CD4-positive, alpha-beta T cell treated with Interleukin-4 for 1 hour (primary cell): ENCODE data around the gene CFB.
A peak's percentile ranks its signal among the peaks of the same experiment; 100 is the strongest.
"Not testable (repeated sequence)": the region's sequence is repeated elsewhere in the genome, so short reads cannot be mapped to it uniquely, and the experiment has no call there.

Experiments used
- DNase-seq, 2 donors: peaks; one replicate each; pipeline ENCODE4 v3.0.0-alpha.2; 2020 to 2022

CFB gene

DNA sequence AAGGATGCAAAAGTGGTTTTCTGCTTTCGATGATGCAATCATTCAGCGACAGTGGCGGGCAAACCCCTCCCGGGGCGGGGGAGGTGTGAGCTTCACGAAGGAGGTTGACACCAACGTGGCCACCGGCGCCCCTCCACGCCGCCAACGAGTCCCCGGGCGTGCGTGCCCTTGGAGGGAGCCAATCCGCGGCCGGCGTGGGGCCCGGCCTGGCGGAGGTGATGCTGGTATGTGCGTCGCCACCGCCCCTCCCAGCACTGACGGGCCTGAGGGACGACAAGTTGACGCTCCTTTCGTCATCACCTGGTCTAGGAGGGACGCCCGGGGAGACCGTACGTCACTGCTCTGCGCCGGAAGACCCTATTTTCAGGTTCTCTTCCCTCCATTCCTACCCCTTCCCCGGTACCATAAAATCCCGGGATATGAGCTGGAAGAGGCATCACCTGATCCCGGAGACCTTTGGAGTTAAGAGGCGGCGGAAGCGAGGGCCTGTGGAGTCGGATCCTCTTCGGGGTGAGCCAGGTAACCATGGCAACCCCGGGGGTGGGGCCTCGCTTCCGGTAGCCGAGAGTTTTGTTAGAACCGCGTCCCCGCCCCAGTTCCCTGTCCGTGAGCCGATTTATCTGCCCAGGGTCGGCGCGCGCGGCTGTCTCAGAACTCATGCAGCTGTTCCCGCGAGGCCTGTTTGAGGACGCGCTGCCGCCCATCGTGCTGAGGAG, 26.3 kb downstream of the CFB start, which contains the start of gene DXO:
DXO (minus strand) TSS at position 146 of the 716 bp plus-strand sequence. CDS start 463 bp downstream, outside the sequence.
- DNase-seq, result peak; percentile 99

DNA sequence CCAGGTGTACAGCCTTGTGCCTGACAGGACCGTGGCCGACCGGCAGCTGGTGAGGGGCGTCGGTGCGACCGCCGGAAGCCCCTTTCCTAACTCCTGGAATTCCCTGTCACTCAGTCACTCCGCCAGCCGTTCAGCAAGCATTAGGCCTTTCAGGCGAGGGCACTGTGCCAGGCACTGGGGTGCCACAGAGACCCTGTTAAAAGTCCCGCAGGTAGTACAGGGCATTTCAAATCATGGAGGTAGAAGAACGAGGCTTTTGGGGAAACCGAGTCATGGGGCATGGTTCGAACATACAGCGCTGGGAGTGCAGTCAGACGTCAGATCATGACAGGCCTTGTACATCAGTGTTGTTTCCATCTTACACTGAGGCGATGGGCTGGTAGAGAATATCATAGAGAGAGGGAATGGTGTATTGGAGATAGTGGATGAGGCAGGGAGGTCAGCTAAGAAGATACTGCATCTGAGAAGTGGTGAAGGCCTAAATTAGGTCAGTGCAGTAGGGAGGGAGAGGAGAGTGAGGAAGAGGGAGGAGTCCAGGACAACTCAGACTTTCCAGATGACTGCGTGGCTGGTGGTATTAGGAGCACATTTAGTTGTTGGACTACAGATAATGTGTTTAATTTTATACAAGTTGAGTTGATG, 26.9 kb downstream of the CFB start:
- DNase-seq, result no peak

DNA sequence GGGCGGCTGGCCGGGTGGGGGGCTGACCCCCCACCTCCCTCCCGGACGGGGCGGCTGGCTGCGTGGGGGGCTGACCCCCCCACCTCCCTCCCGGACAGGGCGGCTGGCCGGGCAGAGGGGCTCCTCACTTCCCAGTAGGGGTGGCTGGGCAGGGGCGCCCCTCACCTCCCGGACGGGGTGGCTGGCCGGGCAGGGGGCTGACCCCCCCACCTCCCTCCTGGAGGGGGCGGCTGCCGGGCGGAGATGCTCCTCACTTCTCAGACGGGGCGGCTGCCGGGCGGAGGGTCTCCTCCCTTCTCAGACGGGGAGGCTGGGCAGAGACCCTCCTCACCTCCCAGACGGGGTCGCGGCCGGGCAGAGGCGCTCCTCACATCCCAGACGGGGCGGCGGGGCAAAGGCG, 30.2 kb downstream of the CFB start:
- DNase-seq, result not testable (repeated sequence)

DNA sequence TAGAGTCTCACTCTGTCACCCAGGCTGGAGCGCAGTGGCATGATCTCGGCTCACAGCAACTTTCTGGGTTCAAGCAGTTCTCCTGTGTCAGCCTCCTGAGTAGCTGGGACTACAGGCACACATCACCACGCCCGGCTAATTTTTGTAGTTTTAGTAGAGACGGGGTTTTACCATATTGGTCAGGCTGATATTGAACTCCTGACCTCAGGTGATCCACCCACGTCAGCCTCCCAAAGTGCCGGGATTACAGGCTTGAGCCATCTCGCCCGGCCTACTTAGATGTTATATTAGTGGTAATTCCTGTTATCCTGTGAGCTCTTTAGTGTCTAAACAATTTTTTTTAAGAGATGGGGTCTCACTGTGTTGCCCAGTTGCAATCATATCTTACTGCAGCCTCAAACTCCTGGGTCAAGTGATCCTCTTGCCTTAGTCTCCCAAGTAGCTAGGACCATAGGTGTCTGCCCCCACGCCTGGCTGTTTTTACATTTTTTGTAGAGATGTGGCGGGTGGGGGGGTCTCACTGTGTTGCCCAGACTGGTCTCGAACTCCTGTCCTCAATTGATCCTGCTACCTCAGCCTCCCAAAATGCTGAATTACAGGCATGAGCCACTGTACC, 32.0 kb downstream of the CFB start:
- no peak for DNase-seq

DNA sequence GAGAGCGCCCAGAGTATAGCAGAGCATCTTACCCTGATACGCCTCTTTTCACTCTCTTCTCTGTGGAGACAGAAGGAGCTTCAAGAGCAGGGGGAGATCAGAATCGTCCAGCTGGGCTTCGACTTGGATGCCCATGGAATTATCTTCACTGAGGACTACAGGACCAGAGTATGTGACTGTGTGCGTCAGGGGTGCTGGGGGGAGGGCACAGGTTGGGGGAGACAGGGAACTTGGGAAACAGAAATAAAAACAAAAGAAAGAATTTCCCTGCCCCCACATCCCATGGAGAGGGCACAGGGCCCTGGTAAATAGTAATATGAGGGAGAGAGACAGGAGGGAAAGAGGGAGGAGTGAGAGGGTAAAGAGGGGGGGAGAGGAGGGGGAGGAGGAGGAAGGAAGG, 32.9 kb downstream of the CFB start:
- no peak for DNase-seq

DNA sequence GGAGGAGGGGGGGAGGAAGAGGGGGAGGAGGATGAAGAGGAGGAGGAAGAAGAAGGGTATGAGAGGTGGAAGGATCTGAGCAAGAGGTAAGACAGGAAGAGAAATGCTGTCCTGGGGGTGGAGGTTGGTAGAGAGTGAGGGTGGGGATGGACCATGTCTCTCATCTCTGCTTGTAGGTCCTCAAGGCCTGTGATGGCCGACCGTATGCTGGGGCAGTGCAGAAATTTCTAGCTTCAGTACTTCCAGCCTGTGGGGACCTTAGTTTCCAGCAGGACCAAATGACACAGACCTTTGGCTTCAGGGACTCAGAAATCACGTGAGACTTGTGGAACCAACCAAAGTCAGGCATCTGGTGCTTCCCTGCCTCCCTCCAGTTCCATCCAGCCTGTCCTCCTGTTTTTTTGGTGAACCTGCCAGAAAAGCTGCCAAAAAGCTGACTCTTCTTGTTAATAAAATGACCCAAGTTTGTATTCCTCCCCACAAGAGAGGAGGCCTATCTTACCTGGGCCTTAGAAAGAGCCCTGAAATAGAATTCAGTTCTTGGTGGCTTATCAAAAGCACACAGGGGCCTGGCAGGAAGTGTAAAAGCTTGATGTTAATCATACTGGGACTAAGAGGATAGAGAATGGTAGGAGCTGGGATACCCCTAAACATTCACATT, 33.5 kb downstream of the CFB start:
- DNase-seq, result no peak

DNA sequence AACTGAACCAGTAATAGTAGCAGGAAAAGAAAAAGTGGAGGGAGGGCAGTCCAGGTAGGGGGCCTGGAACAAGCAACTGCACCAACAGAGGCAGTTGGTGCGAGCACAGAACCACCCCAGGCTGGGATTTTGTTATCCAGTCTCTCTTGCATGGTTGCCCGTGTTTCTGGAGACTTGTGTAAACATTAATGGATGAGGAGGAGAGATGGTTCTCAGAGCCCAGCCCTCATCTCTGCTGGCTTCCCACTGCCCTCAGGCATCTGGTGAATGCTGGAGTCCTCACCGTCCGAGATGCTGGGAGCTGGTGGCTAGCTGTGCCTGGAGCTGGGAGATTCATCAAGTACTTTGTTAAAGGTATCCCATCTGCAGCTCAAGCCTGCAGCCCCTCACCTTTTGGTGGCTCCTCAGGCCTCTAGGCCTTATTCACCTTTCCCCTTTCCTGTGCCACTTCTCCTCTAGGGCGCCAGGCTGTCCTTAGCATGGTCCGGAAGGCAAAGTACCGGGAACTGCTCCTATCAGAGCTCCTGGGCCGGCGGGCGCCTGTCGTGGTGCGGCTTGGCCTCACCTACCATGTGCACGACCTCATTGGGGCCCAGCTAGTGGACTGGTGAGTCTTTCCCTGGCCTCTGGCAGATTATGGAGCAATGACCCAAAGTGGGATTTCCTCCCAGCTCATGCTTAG, 34.4 kb downstream of the CFB start:
- not testable (repeated sequence) for DNase-seq

DNA sequence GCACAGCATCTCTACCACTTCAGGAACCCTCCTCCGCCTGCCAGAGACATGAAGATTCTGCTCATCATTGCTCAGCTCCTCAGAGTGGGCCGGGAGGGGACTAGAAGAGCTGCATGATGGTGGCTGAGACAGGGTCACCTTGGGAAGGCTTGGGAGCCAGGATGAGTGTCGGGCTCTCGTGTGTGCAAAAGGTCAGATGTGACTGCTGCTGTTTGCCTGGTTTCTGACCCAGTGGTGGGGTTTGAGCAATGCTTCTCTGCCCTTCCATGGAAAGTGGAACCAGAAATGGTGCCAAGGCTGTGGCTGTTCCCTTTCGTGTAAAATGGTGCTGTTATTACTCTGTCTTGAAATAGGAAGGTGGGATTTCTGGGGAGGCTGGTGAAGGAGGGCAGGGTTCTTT, 35.1 kb downstream of the CFB start:
- not testable (repeated sequence) for DNase-seq

DNA sequence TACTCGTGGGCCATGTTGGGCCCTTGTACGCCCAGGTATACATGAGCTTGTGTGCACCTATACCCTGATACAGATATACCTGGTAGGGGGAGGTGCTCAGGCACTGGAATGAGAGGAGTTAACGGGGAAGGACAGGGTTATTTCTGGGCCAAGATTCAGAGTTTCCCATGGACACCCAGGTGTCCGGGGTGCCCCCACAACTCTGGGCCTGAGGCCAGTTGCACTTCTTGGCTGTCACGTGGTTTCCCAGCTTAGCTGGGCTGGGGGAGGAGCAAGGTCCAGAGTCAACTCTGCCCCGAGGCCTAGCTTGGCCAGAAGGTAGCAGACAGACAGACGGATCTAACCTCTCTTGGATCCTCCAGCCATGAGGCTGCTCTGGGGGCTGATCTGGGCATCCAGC, 35.8 kb downstream of the CFB start, which contains the start of gene C4A:
C4A (plus strand) TSS at position 314 of the 400 bp plus-strand sequence; CDS start at position 365, 51 bp downstream.
- DNase-seq, result not testable (repeated sequence)

DNA sequence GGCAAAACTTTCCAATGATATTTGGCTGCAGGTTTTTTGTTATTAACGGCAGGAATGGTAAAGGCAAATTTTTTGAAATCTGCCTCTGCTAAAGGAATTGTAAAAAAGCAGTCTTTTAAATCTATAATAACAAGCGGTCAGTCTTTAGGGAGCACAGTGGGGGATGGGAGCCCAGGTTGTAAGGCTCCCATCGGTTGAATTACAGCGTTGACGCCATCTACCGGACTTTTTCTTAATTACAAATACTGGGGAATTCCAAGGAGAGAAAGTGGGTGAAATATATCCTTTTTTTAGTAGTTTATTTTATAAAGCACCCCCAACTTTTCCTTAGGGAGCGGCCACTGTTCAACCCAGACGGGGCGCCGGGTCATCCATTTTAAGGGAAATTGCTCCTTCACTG, 43.5 kb downstream of the CFB start:
- DNase-seq, result not testable (repeated sequence)

DNA sequence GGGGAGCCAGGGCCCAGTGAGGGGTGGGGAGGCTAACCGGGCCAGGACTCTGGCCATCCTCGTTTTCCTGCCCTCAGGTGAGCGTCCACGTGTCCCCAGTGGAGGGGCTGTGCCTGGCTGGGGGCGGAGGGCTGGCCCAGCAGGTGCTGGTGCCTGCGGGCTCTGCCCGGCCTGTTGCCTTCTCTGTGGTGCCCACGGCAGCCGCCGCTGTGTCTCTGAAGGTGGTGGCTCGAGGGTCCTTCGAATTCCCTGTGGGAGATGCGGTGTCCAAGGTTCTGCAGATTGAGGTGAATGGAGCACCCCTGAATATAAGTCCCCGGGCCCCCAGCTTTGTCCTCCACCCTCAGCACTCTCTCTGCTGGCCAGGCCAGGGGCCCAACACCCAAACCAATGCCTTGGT, 48.5 kb downstream of the CFB start:
- DNase-seq, result not testable (repeated sequence)

DNA sequence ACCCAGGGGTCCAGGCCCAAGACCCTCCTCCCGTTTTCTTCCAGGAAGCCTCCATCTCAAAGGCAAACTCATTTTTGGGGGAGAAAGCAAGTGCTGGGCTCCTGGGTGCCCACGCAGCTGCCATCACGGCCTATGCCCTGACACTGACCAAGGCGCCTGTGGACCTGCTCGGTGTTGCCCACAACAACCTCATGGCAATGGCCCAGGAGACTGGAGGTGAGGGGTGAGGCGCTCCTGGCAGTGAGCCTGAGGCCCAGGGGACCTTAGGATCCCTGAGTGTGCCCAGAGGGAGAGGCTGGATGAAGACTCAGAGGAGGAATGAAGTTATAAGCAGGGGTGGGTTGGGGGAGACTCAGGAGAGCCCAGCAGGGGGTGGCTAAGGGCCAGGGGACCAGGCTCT, 50.5 kb downstream of the CFB start:
- not testable (repeated sequence) for DNase-seq
